Activated CD8-positive, alpha-beta memory T cell treated with anti-CD3 and anti-CD28 coated beads for 4 hours (primary cell): Measurements from ENCODE around the gene CHURC1.

Experiments used
- DNase-seq, 2 donors: peaks; one replicate each; pipeline ENCODE4 v3.0.0-alpha.2; 2020; ENCODE audit warnings: low read depth in 2 of 2

CHURC1 gene

DNA sequence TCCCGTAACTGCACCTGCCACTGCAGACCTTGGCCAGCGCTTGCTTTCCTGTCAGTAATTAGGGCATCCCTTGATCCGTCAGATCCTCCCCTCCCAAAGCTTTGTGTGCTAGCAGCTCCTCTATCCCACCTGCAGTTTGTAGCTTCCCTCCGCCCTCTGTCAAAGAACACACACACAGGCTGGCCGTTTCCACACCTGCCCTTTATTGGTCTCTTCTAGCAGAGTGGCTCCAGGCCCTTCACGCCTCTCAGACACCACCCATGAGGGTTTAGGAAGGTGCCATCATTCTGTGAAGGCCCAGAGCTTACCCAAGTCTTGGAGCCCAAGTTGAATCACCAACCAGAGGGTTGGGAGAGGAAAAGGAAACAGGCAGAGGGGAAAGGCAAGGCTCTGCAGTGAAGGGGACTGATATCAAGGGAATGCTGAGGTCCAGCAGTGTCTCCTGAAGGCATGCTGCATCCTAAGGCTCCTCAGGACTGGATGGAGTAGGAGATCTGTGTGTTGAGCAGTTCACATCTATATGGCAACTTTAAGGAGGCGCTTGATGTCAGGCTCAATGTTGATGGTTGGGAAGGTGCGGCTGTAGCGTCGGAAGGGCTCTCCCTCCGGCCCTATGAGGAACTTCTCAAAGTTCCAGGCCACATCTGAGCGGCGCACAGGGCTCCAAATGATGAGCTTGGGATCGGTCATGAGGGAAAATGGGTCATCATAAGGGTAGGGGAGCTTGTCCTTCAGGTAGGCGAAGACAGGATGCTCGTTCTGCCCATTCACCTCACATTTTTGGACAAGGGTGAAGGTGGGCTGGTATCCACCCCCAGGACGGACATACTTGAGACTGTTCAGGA, 24.9 kb downstream of the CHURC1 start:
- no peak for DNase-seq

DNA sequence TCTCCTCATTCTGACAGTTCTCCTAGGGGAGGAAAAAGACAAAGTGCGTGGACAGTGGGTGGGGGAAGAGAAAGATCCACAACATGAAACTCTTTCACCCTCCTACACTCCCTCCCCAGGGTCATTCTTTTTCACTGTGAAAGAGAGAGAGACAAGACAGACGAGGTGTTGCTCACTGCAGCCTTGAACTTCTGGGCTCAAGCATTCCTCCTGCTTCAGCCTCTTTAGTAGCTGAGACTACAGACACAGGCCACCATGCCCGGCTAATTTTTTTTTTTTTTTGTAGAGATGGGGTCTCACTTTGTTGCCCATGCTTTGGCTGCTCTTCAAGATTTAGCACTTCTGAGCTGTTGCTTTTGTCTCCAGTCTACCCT, 25.5 kb downstream of the CHURC1 start:
- DNase-seq = no peak

DNA sequence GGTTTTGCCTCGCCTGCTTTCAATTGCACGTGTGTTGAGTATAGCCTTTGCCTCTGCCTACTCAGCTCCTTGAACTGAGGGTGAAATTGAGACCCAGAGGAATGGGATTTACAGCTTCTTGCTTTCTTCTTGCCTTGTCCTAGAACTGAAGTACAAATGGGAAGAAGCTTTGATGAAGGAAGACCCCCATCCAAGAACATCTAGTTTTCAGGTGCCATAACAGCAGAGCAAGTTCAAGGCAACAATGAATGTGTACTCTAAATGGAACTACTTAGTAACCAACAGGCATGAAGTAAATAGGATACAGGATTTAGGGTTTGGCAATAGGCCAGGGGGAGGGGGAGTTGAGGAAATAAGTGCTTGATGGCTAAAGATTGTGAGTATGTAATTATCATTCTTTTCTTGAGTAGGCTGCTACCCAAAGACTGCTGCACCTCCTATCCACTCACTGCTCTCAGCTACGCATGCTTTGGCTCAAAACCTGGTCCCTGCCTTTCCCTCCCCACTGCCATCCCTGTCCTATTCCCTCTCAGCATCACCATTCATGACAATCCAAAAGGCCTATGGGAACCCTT, 26.2 kb downstream of the CHURC1 start:
- DNase-seq = no peak

DNA sequence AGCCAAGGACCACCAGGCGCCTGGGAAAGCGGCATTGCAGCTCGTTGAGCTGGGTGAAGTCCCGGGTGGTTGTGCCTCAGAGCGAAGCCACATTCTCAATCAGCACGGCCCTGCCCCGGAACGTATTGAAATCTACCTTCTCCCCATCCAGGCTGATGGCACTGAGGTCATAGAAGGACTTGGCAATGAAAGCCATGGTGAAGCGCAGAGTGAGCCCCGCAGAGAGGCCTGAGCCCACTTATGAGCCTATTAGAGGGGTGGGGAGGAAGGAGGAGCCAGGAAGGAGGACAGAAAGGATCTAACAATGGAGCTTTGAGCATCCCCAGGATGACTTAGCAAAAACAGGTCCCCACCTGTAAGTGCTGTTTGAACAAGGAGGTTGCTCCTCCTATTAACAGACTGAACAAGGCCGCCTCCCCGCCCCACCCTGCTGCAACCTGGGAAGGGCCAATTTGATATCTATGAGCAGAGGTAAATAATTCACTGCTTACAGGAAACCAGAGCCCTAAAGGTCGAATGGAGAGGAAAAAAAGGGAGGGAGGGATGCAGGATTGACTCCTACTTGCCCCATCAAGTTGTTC, 28.4 kb downstream of the CHURC1 start, which contains the start of gene GPX2:
TSS of gene GPX2 (minus strand) at position 215 of the 581 bp plus-strand sequence. CDS start at position 196, 19 bp downstream.
- DNase-seq = no peak

DNA sequence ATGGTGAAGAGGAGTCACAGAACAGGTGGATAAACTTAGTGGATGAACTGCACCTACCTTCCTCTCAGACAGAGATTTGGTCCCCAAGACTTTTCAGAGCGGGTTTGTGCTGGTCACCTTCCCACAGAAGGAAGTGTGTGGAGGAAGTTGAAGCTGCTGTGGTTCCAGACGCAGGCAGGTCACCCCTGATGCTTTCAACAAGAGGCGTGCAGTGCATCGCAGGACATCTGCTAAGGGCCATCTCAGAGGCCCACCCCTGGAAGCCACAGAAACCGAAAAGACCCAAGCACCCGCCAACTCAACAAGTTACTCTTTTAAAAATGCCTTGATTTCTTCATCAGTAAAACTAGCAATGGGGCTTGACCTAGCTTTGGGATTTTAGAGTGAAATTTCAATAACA, 29.3 kb downstream of the CHURC1 start:
- DNase-seq = no peak

DNA sequence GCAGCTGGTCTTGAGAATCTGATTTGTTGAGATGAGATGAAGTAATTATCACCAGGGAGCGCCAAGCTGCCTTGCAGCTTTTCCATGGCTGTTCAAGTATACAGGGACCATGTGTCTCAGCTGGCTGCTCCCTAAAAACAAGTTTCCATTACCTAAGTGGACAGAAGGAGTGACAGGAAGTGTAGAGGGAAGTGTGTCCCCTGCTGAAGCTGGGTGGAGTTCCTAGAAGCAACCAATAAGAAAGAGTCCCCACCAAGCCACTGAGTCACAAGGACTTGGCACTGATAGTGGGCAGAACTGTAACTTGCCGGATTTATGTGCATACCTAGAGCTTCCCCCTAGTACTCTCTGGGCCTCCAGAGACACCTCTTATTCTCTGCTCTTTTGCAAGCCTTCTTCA, 29.8 kb downstream of the CHURC1 start:
- DNase-seq = no peak

DNA sequence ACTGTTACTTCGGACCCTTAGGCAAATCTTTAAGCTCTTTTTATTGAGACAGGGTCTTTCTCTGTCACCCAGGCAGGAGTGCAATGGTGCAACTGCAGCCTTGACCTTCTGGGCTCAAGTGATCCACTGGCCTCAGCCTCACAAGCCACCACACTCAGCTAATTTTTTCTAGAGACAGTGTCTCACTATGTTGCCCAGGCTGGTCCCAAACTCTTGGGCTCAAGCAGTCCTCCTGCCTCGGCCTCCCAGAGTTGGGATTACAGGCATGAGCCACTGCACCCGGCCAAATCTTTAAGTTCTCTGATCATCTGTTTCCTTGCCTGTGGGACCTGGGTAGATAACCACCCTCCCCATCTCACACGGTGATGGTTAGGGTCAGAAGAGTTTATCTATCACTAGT, 30.6 kb downstream of the CHURC1 start:
- no peak for DNase-seq

DNA sequence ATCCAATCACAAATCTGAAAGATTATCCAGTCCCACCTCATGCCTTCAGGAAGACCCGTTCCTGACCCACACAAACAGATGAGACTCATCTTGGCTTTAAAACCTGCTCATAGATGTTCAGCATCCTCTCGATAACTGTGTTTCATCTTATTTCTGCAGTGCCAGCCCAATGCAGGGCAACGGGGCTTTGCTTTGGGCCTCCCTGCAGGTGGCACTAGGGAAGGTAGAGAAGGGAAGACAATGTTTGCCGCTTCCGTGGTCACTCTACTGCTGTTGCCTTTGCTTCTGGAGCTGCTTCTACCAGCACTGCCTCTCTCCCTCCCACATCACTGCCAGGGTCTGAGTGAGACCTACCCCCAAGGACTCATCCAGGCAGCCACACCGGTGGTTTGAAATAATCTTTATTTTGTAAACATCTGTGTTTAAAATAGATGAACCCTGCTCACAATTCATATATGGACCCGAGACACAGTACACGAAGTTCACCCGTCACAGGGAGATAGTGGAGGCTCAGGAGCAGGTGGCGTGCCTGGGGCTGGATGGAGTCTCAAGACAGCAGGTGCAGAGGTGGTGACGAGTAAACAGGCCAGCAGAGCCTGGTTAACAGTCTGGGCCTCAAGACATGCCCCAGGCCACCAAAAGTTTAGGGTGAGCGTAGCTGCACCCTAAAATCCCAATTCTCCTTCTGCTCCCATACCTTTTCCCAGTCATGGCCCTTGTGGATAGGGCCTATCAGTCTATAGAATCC, 31.4 kb downstream of the CHURC1 start:
- DNase-seq = no peak

DNA sequence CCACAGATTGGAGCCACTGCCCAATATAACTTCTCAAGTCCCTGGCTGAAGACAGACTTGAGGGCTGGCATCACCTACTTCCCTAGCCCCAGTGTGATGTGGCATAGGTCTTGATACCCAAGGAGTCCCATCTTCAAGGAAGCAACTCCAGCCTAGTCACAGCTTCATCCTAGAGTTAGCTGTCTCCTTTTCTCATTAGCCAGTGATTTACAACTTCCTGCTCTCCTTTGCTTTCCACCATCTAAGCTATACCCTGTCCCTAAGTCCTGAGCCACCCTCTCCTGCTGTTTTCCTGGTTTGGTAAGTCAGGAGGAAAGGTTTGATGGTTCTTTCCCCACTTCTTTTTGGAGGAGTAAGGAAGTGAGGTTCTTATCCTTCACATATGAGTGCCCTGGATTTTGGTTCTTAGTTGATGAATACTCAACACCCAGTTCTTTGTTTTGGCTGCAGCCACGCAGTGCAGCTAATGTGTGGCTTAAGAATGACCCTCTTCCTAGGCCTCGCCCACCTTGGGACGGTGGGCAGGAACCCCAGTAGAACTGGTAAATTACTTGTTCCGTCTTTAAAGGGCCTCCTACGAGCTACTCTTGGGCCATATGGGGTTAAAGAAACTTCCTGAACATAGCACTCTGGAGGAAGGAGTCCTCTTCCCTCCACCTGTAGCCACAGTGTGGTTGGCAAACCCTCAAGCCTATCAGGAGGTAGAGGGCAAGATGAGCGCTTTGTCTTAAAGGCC, 32.2 kb downstream of the CHURC1 start:
- DNase-seq = no peak

DNA sequence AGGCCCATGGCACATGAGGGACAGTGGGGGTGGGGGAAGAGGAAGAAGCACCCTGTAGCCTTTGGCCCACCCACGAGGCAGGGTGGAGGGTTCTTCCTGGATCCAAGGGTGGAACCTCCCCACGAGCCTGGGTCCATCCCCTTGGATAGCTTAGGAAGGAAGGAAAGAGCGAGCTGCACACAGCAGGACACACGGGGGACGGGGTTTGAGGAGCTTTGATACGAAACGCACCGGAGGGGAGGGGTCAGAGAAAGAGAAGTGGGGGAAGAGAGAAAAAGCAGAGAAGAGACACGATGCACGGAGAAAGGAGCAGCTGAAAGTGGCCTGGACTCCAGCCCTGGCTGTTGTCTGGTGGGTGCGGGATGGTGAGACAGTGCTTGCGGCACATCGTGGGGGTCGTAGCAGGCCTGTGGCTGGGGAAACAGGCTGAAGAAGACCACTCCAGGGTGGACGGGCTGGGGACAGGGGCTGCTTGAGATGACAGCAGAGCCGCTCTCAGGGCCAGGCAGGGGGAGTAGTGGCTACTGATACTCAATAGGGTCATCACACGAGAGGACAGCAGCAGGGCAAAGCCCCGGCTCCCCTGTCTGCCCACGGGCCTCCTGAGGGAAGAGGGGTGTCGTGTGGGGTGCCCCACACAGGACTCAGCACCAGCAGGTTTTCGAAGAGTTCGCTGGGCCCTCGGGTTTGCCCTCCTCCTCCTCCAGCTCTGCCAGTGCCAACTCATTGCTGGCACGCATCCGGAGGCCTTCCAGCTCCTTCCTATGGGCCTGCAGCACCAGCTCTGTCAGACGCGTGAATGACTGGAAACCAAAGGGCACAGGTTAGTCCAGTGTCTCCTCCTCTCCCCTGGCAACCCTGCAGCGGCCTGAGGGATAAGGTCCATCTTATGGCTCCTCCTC, 33.7 kb downstream of the CHURC1 start:
- DNase-seq = no peak

DNA sequence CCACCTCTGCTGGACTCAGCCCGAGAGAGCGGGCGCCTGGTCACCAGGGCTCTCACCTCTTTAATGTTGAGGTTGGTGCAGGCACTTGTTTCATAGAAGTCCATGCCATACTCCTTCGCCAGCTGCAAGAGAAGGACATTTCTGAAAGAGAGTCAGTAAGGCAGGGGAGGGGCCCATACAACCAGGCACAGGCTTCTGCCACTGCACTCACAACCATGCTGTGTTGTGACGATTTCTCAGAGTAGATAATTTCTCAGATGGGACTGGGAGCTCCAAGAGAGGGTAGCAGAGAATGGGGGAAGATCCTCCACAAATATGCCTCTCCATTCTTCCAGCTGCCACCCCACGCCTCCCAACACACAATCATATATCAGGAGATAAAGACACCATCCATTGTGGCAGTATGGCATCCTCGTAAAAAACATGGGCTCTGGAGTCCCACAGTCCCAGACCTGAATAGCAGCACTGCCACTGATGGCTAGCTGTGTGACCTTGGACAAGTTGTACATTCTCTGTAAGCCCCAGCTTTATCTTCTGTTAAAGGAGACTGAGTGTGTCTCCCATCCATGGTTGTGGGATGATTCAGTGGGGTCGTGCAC, 34.5 kb downstream of the CHURC1 start:
- DNase-seq = no peak

DNA sequence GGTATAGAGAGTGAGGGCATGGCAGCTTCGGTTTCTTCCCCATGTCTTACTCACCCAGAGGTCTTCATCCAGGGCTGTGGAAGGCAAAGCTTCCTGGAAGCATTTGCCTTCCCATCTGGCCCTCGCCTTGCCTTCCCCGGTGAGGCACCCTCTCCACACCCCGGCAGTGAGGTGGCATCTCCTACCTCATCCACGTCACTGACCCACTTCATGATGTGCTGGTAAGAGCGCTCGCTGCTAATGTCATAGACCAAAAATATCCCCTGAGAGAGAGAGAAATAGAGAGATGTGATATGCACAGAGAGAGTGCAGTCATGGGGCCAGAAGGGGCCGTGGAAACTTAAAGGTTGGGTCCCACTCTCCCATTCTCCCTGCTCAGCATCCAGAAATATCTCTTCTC, 36.6 kb downstream of the CHURC1 start:
- DNase-seq = no peak

DNA sequence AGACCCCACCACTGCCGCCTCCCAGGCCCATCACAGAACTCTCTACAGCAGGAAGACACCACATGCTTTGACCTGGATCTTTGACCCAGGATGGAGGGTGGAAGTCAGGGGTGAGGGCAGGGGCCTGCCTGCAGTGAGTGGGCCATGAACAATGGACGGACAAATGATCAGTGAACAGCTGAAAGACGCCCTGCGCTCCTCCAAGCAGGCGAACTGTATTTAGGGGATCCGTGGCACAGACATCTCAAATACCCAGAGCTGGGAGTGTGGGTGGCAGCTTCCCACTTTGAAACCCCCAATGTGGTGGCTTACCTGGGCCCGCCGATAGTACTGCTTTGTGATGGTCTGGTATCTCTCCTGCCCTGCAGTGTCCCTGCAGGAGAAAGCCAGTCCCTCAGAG, 37.0 kb downstream of the CHURC1 start:
- DNase-seq = no peak

DNA sequence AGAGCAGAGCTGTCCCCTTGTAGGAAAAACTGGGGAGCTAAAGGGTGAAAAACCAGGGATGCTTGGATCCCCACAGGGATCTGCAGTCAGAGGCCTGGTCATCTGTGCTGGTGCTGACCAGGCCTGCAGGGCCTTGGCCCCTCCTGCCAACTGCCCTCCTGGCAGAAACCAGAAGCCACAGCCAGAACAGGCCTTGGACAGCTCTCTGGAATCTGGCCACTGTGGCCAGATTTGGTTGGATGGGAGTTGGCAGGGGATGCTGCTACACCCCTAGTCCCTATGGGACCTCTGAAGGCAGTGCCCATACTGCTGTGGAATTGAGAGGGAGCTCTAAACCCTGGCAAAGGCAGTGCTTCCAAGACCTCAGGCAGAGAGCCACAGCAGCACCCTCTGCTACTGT, 37.5 kb downstream of the CHURC1 start:
- DNase-seq = no peak

DNA sequence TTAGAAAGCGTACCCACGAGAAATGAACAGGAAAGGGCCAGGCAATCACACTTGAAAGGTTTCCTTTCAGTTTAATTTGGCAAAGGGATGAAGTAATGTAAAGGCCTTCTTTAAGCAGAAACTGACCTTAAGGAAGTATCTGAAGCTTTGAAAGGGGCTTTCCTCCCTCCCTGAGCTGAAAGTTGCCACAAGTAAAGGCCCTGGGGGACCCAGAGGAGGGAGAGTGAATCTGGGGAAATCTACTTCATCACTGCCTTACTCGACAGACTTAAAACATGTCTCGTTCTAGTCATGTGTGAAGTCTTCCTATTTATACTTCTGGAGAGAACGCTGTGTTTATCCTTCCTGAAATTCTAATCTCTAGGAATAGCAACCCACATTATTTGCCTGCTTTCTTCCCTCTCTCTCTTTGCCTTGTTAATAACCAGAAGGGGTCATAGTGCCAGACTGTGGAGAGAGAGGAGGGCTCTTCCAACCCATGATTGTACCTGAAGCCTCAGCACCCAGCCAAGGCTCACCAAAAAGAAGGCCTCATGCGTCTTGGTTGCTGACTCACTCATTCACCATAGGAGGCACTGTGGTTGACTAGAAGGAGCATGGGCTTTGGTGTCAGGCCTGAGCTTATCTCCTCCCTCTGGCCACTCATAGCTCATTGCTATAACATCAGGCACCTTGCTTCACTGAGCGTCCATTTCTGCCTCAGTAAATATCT, 38.5 kb downstream of the CHURC1 start:
- no peak for DNase-seq

DNA sequence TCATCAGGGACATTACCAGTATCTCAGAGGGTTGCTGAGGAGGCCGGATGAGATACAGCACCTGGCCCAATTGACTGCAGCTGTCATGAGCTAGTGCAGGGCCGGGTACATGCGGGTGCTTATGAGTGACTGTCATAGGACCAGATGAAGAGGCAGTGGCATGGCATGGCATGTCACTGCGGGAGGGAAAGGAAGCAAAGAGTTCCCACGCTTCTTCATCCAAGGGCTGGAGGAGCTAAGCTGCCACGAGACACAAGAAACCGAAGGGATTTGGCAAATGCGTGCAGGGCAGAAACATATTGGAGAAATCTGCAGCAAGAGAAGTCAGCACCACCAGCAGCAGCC, 39.0 kb downstream of the CHURC1 start:
- DNase-seq = no peak

DNA sequence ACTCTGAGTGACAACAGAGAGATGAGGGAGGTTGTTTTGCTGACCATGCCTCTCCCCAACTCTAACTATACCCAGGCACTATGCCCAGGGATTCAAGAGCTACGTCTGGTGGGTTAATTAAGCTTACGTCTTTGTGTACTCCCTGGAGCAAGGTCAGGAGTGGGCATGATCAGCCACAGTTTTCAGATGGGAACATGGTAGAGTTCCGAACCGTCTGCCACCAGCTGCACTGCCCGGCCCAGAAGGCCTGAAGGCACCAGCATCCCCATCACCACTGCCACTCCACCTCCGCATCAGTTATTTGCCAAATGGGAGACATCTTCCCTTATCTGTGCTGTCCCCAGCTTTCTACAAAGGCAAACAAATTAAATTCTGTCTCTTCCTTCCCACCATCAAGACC, 39.4 kb downstream of the CHURC1 start:
- DNase-seq = no peak

DNA sequence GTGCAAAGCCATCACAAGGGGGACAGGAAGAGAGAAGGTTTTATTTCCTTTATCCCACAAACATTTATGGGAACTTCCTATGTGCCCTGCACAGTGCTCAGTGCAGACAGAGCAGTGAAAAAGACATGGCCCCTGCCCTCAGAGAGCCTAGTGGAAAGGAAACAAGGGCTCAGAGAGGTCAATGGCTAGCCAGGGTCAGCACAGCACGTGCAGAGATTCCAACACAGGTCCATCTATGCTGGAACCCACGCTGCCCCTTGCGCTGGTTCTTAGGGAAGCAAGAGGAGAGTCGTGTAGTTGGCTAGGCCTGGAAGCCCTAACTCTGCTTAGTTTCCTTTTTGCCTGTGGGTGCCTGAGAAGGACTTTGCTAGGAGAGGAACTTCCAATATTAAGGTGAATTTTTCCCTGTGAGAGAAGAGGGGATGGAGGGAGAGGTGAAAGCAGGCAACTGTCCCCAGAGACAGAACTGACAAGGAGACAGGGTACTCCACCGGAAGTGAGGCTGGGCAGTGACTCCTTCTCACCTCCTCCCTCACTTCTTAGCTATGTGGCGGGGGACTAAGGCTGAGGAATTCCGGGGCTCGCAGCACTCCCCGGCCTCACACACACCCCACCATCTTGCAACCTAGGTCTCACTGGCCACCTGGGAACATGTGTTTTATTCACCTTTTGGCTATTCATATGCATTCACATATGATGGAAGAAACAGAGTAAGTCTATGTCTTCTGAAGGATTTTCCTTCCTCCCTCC, 40.4 kb downstream of the CHURC1 start:
- DNase-seq = no peak

DNA sequence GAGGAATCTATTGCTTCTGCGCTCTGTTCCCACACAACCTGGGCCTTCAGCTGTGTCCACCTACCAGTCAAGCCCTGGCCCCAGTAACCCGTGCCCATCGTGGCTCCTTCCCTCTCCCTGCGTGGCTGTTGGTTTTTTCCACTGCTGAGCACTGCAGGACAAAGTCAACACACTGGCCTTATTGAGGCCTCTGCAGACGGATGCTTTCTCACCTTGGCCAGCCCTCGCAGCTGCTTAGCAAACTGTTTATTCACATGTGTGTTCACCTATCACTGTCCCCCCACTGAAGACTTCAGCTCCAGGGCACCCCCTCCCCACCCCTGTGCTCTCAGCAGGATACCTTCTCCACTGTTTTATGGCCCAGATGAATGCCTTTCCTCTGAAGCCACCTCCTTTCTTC, 41.0 kb downstream of the CHURC1 start:
- no peak for DNase-seq
